Measurements from ENCODE around the gene KIRREL2. TPM values are rescaled to one million over a fixed set of nuclear protein-coding genes. Genes with fewer than 3 reads are reported as not detected.

Gene KIRREL2
- total RNA-seq, 1 experiment from 2014 or later = not detected

DNA sequence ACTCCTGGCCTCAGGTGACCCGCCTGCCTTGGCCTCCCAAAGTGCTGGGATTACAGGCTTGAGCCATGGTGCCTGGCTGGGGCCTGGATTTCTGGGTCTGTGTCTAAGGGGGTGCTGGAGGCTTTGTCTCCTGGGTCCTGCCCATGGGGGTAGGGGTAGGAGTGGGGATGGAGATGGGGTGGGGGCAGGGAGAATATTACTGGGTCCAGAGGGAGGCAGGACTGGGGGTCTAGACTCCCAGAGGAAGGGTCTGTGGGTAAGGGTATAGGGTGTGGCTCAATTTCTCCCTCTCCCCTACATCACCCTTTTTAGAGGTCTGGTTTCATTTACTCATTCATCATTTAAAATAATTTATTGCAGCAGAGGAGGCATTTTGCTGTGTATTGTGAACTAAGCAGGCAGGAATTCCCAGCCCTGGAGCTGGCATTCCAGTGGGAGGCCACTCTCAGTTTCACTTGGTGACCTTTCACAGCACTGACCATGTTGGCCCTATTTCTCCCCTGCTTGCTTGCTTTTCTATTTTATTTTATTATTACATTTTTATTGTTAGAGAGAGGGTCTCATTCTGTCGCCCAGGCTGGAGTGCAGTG, 44.4 kb downstream of the KIRREL2 start:
- no peak overlapping the region for H3K27ac ChIP-seq (ENCODE audit: low read length)
- 0 out of 2 replicates have a peak, but pooled peaks cover 4% of the 10 kb centered on the region for H3K36me3 ChIP-seq (ENCODE audit: insufficient read depth, low read length)
- H3K4me1 ChIP-seq (ENCODE audit: low read length) = peaks cover 48% of the 10 kb centered on the region
- H3K9me3 ChIP-seq (ENCODE audit: low read length) = no peaks in the 10 kb centered on the region
- H3K4me2 ChIP-seq (ENCODE audit: low read depth, low read length, poor library complexity, severe bottlenecking) = peak overlapping the region; percentile 100
- peaks cover 21% of the 10 kb centered on the region for H3K79me2 ChIP-seq (ENCODE audit: low read length)
- H2AFZ ChIP-seq (ENCODE audit: low read length) = no peak overlapping the region
- H4K20me1 ChIP-seq (ENCODE audit: insufficient read depth, low read depth, low read length) = no peaks in the 10 kb centered on the region
- H3K9ac ChIP-seq (ENCODE audit: low read length) = 0 out of 2 replicates have a peak overlapping the region, but pooled peaks have one; percentile 23
- DNase-seq = no peak
- H3K4me3 ChIP-seq (ENCODE audit: low read length) = no peak overlapping the region
- H3K9me2 ChIP-seq (replicated peaks; ENCODE audit: insufficient read depth, low read length) = no peaks in the 10 kb centered on the region
- H3K27me3 ChIP-seq (ENCODE audit: low read length) = no peaks in the 10 kb centered on the region

DNA sequence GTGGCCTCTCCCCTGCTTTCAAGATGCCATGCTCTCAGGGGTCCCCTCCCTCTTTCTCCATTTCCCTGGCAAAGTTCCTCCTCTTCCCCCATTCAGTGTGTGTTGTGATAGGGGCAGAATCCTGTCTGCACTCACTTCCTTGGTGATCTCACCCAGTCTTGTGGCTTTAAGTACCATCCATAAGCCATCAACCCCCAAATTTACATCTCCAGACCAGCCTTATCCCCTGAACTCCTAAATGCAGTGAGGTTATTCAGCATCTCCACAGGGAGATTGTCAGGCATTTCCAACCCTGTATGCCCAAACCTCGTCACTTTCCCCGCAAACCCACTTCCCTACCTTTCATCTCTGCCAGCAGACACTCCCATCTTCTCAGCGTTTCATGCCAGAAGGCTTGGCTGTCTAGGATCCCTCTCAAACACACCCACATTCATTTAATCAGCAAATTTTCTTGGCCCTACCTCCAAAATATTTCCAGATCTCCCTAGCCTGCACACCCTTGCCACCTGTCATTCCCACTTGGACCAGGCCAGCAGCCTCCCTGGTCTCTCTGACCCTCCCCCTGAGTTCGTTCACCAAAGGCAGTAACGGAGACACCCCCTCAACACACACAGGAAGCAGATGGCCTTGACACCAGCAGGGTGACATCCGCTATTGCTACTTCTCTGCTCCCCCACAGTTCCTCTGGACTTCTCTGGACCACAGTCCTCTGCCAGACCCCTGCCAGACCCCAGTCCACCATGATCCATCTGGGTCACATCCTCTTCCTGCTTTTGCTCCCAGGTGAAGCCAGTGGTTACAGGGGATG, 45.3 kb downstream of the KIRREL2 start, which contains the start of gene HCST:
Gene HCST, plus strand, starts transcription at position 676 of the 808 bp plus-strand sequence. Its CDS starts 65 bp downstream, at position 741.
- H3K4me1 ChIP-seq (ENCODE audit: low read length) = peaks cover 48% of the 10 kb centered on the region
- H3K9me2 ChIP-seq (replicated peaks; ENCODE audit: insufficient read depth, low read length) = no peaks in the 10 kb centered on the region
- H3K36me3 ChIP-seq (ENCODE audit: insufficient read depth, low read length) = 0 out of 2 replicates have a peak, but pooled peaks cover under 1% of the 10 kb centered on the region
- peak within 1 kb of the TSS; percentile 77 for H3K9ac ChIP-seq (ENCODE audit: low read length)
- H3K4me3 ChIP-seq (ENCODE audit: low read length) = peak within 1 kb of the TSS; percentile 76
- H3K79me2 ChIP-seq (ENCODE audit: low read length) = peaks cover 21% of the 10 kb centered on the region
- peak within 1 kb of the TSS; percentile 55; the same call in 1 of the 2 replicates for H2AFZ ChIP-seq (ENCODE audit: low read length)
- peak; percentile 64 for DNase-seq
- no peaks in the 10 kb centered on the region for H4K20me1 ChIP-seq (ENCODE audit: insufficient read depth, low read depth, low read length)
- H3K27me3 ChIP-seq (ENCODE audit: low read length) = no peaks in the 10 kb centered on the region
- peak within 1 kb of the TSS; percentile 69 for H3K4me2 ChIP-seq (ENCODE audit: low read depth, low read length, poor library complexity, severe bottlenecking)
- no peaks in the 10 kb centered on the region for H3K9me3 ChIP-seq (ENCODE audit: low read length)
- no peak within 1 kb of the TSS for H3K27ac ChIP-seq (ENCODE audit: low read length)

DNA sequence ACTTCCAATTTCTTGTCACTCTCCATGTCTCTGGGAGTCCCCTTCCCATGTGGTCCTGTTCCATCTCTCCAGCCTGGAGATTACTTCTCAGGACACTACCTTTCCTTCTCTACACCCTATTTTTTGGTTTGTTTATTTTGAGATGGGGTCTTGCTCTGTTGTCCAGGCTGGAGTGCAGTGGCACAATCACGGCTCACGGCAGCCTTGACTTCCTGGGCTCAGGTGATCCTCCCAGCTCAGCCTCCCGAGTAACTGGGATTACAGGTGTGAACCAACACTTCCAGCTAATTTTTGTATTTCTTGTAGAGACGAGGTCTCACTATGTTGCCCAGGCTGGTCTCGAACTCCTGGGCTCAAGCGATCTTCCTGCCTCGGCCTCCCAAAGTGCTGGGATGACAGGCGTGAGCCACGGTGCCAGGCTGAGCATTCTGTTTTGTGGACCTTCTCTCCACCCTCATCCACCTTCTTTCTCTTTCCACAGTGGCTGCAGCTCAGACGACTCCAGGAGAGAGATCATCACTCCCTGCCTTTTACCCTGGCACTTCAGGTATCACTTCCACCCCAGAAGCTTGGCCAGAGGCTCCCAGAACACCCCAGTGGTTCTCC, 46.3 kb downstream of the KIRREL2 start:
- H3K9ac ChIP-seq (ENCODE audit: low read length) = peak overlapping the region; percentile 77

DNA sequence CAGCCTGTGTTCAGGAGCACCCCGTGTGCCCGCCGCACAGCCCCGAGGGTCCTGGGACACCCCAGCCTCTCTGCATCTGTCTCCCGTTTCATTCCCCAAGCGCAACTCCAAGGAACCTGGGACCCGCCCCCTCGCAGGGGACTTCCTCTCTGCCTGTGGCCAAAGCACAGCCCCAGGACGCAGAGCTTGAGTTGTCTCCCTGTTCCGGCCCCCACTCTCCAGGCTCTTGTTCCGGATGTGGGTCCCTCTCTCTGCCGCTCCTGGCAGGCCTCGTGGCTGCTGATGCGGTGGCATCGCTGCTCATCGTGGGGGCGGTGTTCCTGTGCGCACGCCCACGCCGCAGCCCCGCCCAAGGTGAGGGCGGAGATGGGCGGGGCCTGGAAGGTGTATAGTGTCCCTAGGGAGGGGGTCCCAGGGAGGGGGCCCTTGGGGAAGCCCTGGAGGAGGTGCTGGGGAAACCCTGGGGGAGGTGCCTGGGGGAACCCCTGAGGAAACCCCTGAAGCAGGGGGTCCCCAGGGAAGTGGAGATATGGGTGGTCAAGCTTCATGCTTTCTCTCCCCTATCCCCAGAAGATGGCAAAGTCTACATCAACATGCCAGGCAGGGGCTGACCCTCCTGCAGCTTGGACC, 47.0 kb downstream of the KIRREL2 start:
- DNase-seq = peak; percentile 95
- Histone ChIP-seq H3K4me1 (ENCODE audit: low read length) (peaks cover 41% of the 10 kb centered on the region), H2AFZ (ENCODE audit: low read length) (peak overlapping the region; percentile 55; the same call in 1 of the 2 replicates), H3K27ac (ENCODE audit: low read length) (no peak overlapping the region), H3K9me3 (ENCODE audit: low read length) (no peaks in the 10 kb centered on the region), H3K79me2 (ENCODE audit: low read length) (peaks cover 9% of the 10 kb centered on the region), H4K20me1 (ENCODE audit: insufficient read depth, low read depth, low read length) (no peaks in the 10 kb centered on the region), H3K36me3 (ENCODE audit: insufficient read depth, low read length) (no peaks in the 10 kb centered on the region), H3K27me3 (ENCODE audit: low read length) (no peaks in the 10 kb centered on the region), H3K9ac (ENCODE audit: low read length) (peak overlapping the region; percentile 77), H3K9me2 (replicated peaks; ENCODE audit: insufficient read depth, low read length) (no peaks in the 10 kb centered on the region), H3K4me3 (ENCODE audit: low read length) (peak overlapping the region; percentile 76), H3K4me2 (ENCODE audit: low read depth, low read length, poor library complexity, severe bottlenecking) (peak overlapping the region; percentile 69)

More for the DNA sequence above, 46.3 kb downstream of the KIRREL2 start:
- H3K36me3 ChIP-seq (ENCODE audit: insufficient read depth, low read length) = no peaks in the 10 kb centered on the region
- H3K27ac ChIP-seq (ENCODE audit: low read length) = no peak overlapping the region
- H3K4me3 ChIP-seq (ENCODE audit: low read length) = peak overlapping the region; percentile 76
- H3K4me2 ChIP-seq (ENCODE audit: low read depth, low read length, poor library complexity, severe bottlenecking) = peak overlapping the region; percentile 69
- H2AFZ ChIP-seq (ENCODE audit: low read length) = peak overlapping the region; percentile 55; the same call in 1 of the 2 replicates
- no peaks in the 10 kb centered on the region for H3K9me3 ChIP-seq (ENCODE audit: low read length)
- peak; percentile 36 for DNase-seq
- no peaks in the 10 kb centered on the region for H4K20me1 ChIP-seq (ENCODE audit: insufficient read depth, low read depth, low read length)
- peaks cover 48% of the 10 kb centered on the region for H3K4me1 ChIP-seq (ENCODE audit: low read length)
- H3K9me2 ChIP-seq (replicated peaks; ENCODE audit: insufficient read depth, low read length) = no peaks in the 10 kb centered on the region
- H3K79me2 ChIP-seq (ENCODE audit: low read length) = peaks cover 16% of the 10 kb centered on the region
- no peaks in the 10 kb centered on the region for H3K27me3 ChIP-seq (ENCODE audit: low read length)

DNA sequence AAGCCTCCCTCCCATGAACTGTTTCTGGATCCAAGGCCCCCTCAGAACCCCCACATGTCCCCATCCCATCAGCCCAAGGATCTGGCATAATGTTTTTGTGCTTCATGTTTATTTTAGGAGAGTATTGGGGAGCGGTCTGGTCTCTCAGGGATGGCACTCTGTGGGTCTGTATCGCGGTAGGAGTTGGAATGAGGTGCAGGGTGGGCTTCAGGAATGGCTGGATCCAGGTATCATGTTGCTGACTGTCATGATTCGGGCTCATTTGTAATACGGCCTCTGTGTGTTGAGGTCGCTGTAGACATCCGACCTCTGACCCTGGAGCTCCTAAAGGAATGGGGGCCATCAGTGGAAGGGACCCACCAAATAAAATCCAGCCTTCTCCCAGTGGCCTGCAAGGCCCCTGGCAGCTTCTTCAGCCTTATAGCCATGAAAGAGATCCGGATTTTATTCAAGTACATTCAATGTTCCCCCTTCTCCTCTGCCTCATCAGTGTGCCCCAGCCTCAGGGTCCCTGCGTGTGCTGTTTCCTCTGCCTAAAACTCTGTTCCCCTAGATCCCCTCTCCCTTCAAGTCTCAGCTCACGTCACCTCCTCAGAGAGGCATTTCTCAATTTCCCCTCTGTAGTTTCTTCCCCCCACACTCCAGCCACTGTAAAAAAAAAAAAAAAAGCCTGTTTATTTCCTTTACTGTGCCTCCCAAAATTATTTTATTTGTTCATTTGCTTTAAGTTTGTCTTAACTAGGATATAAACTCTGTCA, 47.8 kb downstream of the KIRREL2 start:
- no peaks in the 10 kb centered on the region for H3K36me3 ChIP-seq (ENCODE audit: insufficient read depth, low read length)
- peaks cover 47% of the 10 kb centered on the region for H3K4me1 ChIP-seq (ENCODE audit: low read length)
- no peak overlapping the region for H2AFZ ChIP-seq (ENCODE audit: low read length)
- no peaks in the 10 kb centered on the region for H3K9me2 ChIP-seq (replicated peaks; ENCODE audit: insufficient read depth, low read length)
- H3K79me2 ChIP-seq (ENCODE audit: low read length) = peaks cover under 1% of the 10 kb centered on the region
- no peak overlapping the region for H3K9ac ChIP-seq (ENCODE audit: low read length)
- no peak overlapping the region for H3K4me3 ChIP-seq (ENCODE audit: low read length)
- no peak overlapping the region for H3K27ac ChIP-seq (ENCODE audit: low read length)
- no peaks in the 10 kb centered on the region for H4K20me1 ChIP-seq (ENCODE audit: insufficient read depth, low read depth, low read length)
- no peaks in the 10 kb centered on the region for H3K9me3 ChIP-seq (ENCODE audit: low read length)
- H3K27me3 ChIP-seq (ENCODE audit: low read length) = no peaks in the 10 kb centered on the region
- H3K4me2 ChIP-seq (ENCODE audit: low read depth, low read length, poor library complexity, severe bottlenecking) = no peak overlapping the region
- DNase-seq = peak; percentile 29

DNA sequence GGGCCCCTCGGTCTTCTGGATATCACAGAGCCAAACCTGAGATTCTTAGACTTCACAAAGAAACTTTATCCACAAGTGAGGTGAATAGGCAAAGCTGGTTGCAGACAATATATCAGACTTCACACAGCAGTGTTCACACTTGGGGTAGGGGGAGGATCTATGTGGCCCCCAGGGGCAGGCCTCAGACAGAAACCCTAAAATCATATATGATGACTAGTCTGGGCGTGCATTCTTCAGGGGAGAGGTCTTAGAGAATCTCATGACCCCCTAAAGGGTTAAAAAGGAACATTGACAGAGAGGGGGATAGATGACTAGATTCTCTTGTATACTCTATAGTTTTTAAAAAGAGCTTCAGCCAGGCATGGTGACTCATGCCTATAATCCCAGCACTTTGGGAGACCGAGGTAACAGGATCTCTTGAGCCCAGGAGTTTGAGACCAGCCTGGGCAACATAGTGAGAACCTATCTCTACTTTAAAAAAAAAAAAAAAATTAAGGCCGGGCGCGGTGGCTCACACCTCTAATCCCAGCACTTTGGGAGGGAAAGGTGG, 48.5 kb downstream of the KIRREL2 start:
- H3K9ac ChIP-seq (ENCODE audit: low read length) = no peak overlapping the region
- H3K4me2 ChIP-seq (ENCODE audit: low read depth, low read length, poor library complexity, severe bottlenecking) = no peak overlapping the region
- peaks cover 48% of the 10 kb centered on the region for H3K4me1 ChIP-seq (ENCODE audit: low read length)
- H3K36me3 ChIP-seq (ENCODE audit: insufficient read depth, low read length) = no peaks in the 10 kb centered on the region
- H3K9me2 ChIP-seq (replicated peaks; ENCODE audit: insufficient read depth, low read length) = no peaks in the 10 kb centered on the region
- no peaks in the 10 kb centered on the region for H3K79me2 ChIP-seq (ENCODE audit: low read length)
- H3K27me3 ChIP-seq (ENCODE audit: low read length) = no peaks in the 10 kb centered on the region
- no peaks in the 10 kb centered on the region for H4K20me1 ChIP-seq (ENCODE audit: insufficient read depth, low read depth, low read length)
- H3K4me3 ChIP-seq (ENCODE audit: low read length) = no peak overlapping the region
- no peak overlapping the region for H2AFZ ChIP-seq (ENCODE audit: low read length)
- H3K27ac ChIP-seq (ENCODE audit: low read length) = no peak overlapping the region
- no peaks in the 10 kb centered on the region for H3K9me3 ChIP-seq (ENCODE audit: low read length)
- peak; percentile 40 for DNase-seq

GRCh38 chr19:35907377-35907745, 50.6 kb downstream of the KIRREL2 start:
- Histone ChIP-seq H3K4me1 (ENCODE audit: low read length) (peaks cover 28% of the 10 kb centered on the region), H3K4me3 (ENCODE audit: low read length) (no peak overlapping the region), H3K9me3 (ENCODE audit: low read length) (no peaks in the 10 kb centered on the region), H3K36me3 (ENCODE audit: insufficient read depth, low read length) (no peaks in the 10 kb centered on the region), H3K27ac (ENCODE audit: low read length) (no peak overlapping the region), H3K9me2 (replicated peaks; ENCODE audit: insufficient read depth, low read length) (no peaks in the 10 kb centered on the region), H3K4me2 (ENCODE audit: low read depth, low read length, poor library complexity, severe bottlenecking) (no peak overlapping the region), H3K9ac (ENCODE audit: low read length) (no peak overlapping the region), H2AFZ (ENCODE audit: low read length) (no peak overlapping the region), H4K20me1 (ENCODE audit: insufficient read depth, low read depth, low read length) (no peaks in the 10 kb centered on the region), H3K79me2 (ENCODE audit: low read length) (no peaks in the 10 kb centered on the region), H3K27me3 (ENCODE audit: low read length) (no peaks in the 10 kb centered on the region)
- no peak for DNase-seq

All from Karpas-422 (cell line).